Adipose tissue (tissue), 3 donors: ENCODE results near the gene ZSCAN20. TPM values are rescaled to one million over a fixed set of nuclear protein-coding genes. Genes with fewer than 3 reads are reported as not detected.

Source experiments
- H3K27ac ChIP-seq: one replicate; pipeline ENCODE4 v1.5.1; 2013; ENCODE audit warnings: low read depth, low read length
- WGBS, 3 donors: extraction: QIAGEN DNeasy Blood & Tissue Kit; methylation state at CpG; one replicate each; pipeline ENCODE4 v1.1.7; 2013; 5-methylcytosine and 5-hydroxymethylcytosine counted together
- polyA plus RNA-seq, 3 donors: library from polyadenylated mRNA; stranded (reverse); fragments of 200-250 nt; gene quantifications; one replicate each; pipeline ENCODE4 v1.2.3, GENCODE V29; 2013
- donor health status: healthy with polysubstance abuse.
- donor health status: Bipolar disorder and iron deficiency.
- donor health status: healthy.

Gene ZSCAN20
- polyA plus RNA-seq, 3 donors, result 0.52 to 2.0 (median 0.64) TPM

GRCh38 chr1:33441088-33441745, 31.2 kb upstream of the ZSCAN20 start:
- WGBS, 3 donors, result 74 to 86% (median 85%) methylated on average over 6 of the region's 6 CpGs
- no peak overlapping the region for H3K27ac ChIP-seq

DNA sequence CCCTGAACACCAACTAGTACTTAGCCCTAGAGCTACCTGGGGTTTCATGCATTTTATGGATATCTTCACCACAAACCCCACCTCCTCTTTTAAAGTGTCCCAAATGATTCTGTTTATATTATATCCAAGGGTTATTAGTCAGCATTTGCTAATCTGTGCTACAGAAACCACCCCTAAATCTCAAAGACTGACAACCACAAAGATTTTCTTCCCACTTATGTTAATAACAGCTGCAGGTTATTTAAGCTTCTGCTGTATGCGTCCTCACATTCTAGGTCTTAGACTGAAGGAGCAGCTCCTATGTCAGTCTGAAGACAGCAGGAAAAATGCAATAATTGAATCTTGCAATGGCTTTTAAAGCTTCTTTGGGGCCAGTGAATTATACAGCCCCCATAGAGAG, 30.3 kb upstream of the ZSCAN20 start:
- 79 to 86% (median 81%) methylated on average over 1 of the region's 1 CpG for WGBS, 3 donors
- no peak overlapping the region for H3K27ac ChIP-seq

- WGBS, 3 donors, result 41 to 64% (median 44%) methylated on average over 4 of the region's 4 CpGs
- no peak overlapping the region for H3K27ac ChIP-seq
These were observed 29.3 kb upstream of the ZSCAN20 start for GRCh38 chr1:33443080-33443704.

- 48 to 58% (median 49%) methylated on average over 6 of the region's 6 CpGs for WGBS, 3 donors
- H3K27ac ChIP-seq, result no peak overlapping the region
These were observed 28.7 kb upstream of the ZSCAN20 start for GRCh38 chr1:33443705-33444180.

DNA sequence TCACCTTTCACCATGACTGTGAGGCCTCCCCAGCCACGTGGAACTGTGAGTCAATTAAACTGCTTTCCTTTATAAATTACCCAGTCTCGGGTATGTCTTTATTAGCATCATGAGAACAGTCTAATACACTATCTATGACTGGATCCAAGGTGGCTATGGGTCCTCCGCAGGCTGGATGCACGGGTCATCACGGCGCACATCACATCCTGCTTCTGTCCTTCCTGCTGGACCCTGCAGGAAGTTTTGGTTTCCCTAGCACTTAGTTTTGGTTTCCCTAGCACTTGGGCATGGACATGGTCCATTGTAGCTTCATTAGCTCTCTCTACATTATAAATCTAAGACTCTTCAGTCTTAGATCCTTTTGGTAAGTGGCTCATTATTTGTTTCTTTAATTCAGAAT, 27.3 kb upstream of the ZSCAN20 start:
- H3K27ac ChIP-seq, result no peak overlapping the region
- 77 to 90% (median 84%) methylated on average over 6 of the region's 6 CpGs for WGBS, 3 donors

- no peak overlapping the region for H3K27ac ChIP-seq
- WGBS, 3 donors, result 79 to 88% (median 83%) methylated on average over 3 of the region's 3 CpGs
These were observed 25.9 kb upstream of the ZSCAN20 start for GRCh38 chr1:33446590-33446989.

DNA sequence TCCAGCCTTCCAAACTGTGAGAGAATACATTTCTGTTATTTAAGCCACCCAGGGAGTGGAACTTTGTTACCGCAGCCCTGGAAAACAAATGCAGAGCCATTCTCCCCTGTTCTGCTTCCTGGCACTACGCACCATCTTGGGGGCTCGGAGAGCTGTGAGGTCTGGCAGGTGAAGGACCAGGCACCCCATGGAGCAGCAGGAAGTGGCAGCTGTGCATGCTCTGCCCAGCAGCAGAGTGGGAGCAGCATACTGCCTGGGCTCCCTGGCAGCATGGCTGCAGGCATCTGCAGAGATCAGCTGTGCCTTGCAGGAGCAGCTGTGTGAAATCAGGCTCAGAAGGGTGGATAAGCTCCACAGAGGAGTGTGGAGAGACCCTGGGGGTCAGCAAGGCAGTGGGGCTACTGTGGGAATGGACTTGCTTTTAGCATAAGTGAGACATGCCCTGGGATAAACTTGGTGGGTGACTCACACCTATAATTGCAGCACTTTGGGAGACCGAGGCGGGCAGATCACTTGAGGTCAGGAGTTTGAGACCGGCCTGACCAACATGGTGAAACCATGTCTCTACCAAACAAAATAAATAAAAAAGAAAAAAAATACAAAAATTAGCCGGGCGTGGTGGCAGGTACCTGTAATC, 17.7 kb upstream of the ZSCAN20 start:
- 88 to 95% (median 90%) methylated on average over 8 of the region's 8 CpGs for WGBS, 3 donors
- no peak overlapping the region for H3K27ac ChIP-seq

GRCh38 chr1:33455539-33456501, 16.6 kb upstream of the ZSCAN20 start:
- 39 to 51% (median 41%) methylated on average over 7 to 8 of the region's 8 CpGs for WGBS, 3 donors
- H3K27ac ChIP-seq, result no peak overlapping the region

DNA sequence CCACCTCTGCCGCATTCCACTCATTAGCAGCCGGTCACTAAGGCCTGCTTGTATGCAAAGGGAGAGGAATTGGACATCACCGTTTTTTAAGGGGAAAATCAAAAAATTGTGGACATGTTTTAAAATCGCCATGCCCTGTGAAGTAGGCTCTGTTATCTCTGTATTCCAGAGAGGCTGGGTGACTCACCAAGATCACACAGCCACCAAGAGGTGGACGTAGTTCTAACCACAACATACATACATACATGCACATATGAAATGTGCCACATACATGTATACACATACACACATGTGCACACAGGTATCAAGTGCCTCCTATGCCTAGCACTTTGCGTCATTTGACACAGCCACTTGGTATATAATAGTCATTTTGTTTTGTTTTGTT, 16.0 kb upstream of the ZSCAN20 start:
- WGBS, 3 donors, result 66 to 86% (median 85%) methylated on average over 6 of the region's 6 CpGs
- H3K27ac ChIP-seq, result no peak overlapping the region

DNA sequence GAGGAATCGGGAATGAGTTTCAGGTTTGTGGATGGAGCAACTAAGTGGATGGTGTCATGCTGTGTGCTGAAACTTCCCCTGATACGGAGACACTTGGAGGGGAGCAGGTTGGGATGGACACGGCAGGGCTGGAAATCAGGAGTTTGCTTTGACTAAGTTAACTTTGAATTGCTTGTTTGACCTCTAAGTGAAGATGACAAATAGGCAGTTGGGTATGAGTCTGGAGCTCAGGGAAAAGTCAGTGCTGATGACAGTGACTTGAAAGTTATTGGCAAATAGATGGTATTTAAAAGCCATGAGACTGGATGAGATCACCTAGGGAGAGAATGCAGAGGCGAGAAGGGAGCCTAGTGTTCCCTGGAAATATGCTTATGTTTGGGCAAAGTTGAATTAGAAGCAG, 12.8 kb upstream of the ZSCAN20 start:
- H3K27ac ChIP-seq, result no peak overlapping the region
- WGBS, 3 donors, result 82 to 86% (median 84%) methylated on average over 4 of the region's 4 CpGs

GRCh38 chr1:33460144-33460543, 12.3 kb upstream of the ZSCAN20 start:
- no peak overlapping the region for H3K27ac ChIP-seq
- 70 to 83% (median 71%) methylated on average over 3 of the region's 3 CpGs for whole genome bisulfite sequencing, 3 donors

DNA sequence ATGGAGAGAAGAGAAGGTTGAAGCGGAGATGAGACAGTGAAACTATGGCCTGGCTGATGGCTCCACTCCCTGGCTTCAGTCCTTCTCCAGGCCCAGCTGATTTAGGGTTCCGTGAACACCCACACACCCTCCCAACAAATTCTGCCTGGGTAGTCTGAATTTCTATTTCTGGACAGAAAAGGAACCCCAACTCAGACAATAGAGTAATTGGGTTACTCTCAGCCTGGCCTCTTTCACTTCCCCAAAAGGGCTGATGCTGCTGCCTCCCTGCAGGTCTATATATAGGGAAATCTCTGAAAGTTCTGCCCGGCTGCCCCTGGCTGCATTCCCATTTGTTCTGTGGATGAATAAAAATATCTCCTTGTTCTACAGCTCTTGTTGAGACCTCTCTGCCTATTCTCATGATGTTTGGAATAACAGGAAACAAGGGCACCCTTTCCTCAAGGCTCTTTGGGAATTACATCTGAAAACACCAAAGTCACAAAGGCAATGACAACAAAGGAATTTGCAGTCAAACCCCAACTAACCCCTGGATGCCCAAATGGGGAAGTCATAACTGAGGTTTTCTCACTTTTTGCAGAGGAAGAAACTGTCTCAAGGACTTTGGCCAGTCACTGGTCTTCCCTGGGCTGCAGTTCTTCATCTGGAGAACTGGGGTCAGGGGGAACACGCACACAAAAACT, 11.4 kb upstream of the ZSCAN20 start:
- no peak overlapping the region for H3K27ac ChIP-seq
- WGBS, 3 donors, result 48 to 81% (median 54%) methylated on average over 4 of the region's 4 CpGs

GRCh38 chr1:33462405-33463164, 9.9 kb upstream of the ZSCAN20 start:
- 83 to 96% (median 92%) methylated on average over 8 of the region's 8 CpGs for WGBS, 3 donors
- no peak overlapping the region for H3K27ac ChIP-seq

- no peak overlapping the region for H3K27ac ChIP-seq
- 91 to 97% (median 94%) methylated on average over 3 of the region's 3 CpGs for WGBS, 3 donors
These were observed 7.9 kb upstream of the ZSCAN20 start for GRCh38 chr1:33464552-33464951.

- no peak overlapping the region for H3K27ac ChIP-seq
- 84 to 92% (median 89%) methylated on average over 2 of the region's 2 CpGs for WGBS, 3 donors
These were observed 7.1 kb upstream of the ZSCAN20 start for GRCh38 chr1:33465316-33465715.

GRCh38 chr1:33466159-33466558, 6.3 kb upstream of the ZSCAN20 start:
- 50 to 64% (median 60%) methylated on average over 6 of the region's 6 CpGs for WGBS, 3 donors
- no peak overlapping the region for H3K27ac ChIP-seq

DNA sequence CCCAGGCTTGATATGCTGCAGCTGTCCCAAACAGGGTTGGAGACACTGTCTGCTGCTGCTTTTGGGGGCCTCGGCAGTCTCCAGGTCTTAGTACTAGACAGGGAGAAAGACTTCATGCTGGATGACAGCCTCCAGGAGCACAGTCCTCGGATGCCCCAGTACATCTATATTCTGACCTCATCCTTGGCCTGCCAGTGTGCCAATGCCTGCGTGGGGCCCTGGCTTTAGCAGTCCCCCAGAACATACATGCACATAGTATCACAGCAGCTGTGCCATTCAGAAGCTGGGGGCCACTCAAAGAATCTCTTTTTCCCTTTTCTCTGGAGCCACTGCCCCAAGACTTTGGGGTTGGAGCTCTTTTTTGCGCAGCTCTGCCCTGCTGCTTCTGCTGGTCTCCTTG, 4.4 kb upstream of the ZSCAN20 start:
- H3K27ac ChIP-seq, result no peak overlapping the region
- WGBS, 3 donors, result 72 to 91% (median 88%) methylated on average over 4 of the region's 4 CpGs
